C4-2B (cell line): ENCODE results near the gene HSPA8.

Source experiments
- ZFX ChIP-seq: fragments of 450-650 bp; IDR thresholded peaks from 2 replicates; pipeline ENCODE4 v1.6.1; 2017
- TF ChIP-seq, protein P1 (sequence below): fragments of 450-650 bp; conservative IDR thresholded peaks from 2 replicates; pipeline ENCODE4 v1.5.1; 2017; ENCODE audit warnings: mild to moderate bottlenecking

DNA sequence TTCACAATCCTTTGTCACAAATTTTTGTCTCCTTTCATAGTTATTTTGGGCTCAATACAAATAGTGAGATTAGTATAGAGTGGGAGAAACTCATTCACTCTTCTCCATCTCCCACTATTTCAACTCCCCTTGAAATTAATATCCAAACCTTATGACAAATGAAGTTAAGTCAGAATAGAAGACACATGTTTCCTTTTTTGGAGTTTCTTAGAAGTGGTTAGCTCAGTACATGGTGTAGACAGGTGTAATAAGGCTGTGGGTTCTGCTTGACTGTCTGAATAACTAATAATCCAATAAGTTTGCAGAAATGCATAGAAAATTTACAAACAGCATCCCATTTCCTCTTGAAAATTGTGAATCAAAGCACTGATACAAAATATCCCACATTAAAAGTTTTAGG, 10.8 kb upstream of the HSPA8 start:
- TF ChIP-seq, protein P1, sequence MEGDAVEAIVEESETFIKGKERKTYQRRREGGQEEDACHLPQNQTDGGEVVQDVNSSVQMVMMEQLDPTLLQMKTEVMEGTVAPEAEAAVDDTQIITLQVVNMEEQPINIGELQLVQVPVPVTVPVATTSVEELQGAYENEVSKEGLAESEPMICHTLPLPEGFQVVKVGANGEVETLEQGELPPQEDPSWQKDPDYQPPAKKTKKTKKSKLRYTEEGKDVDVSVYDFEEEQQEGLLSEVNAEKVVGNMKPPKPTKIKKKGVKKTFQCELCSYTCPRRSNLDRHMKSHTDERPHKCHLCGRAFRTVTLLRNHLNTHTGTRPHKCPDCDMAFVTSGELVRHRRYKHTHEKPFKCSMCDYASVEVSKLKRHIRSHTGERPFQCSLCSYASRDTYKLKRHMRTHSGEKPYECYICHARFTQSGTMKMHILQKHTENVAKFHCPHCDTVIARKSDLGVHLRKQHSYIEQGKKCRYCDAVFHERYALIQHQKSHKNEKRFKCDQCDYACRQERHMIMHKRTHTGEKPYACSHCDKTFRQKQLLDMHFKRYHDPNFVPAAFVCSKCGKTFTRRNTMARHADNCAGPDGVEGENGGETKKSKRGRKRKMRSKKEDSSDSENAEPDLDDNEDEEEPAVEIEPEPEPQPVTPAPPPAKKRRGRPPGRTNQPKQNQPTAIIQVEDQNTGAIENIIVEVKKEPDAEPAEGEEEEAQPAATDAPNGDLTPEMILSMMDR: no peak
- no peak for TF ChIP-seq ZFX
